Right lobe of liver (tissue), 6 donors: Measurements from ENCODE around the gene GAREM1. TPM values are rescaled to one million over a fixed set of nuclear protein-coding genes. Genes with fewer than 3 reads are reported as not detected.

Source experiments
- ATAC-seq, 4 donors: fragments of 200-7000 bp; cut with Tn5 transposase; one replicate each; pipeline ENCODE4 v1.9.1; 2020; ENCODE audit warnings: mild to moderate bottlenecking in 4 of 4, moderate library complexity in 4 of 4
- DNase-seq, 3 donors: peaks; one replicate each; pipeline ENCODE4 v3.0.0-alpha.2; 2020
- H3K27ac ChIP-seq, 3 donors: fragments of 200-600 bp; one replicate each; pipeline ENCODE4 v1.8.0; 2022
- H3K27me3 ChIP-seq, 2 donors: fragments of 200-600 bp; one replicate each; pipeline ENCODE4 v1.8.0; 2022
- H3K36me3 ChIP-seq, 4 donors: fragments of 200-600 bp; sonication (generic) in 1 of 4; one replicate each; pipeline versions ENCODE4 v1.5.1 to v1.8.0; 2017 to 2022; ENCODE audit warnings: control low read depth in 1 of 4
- H3K4me1 ChIP-seq, 4 donors: fragments of 200-600 bp; sonication (generic) in 1 of 4; one replicate each; pipeline versions ENCODE4 v1.5.1 to v1.8.0; 2017 to 2022; ENCODE audit warnings: control low read depth in 1 of 4
- H3K4me3 ChIP-seq, 3 donors: fragments of 200-600 bp; one replicate each; pipeline ENCODE4 v1.8.0; 2022
- H3K9me3 ChIP-seq, 4 donors: fragments of 200-600 bp; sonication (generic) in 1 of 4; one replicate each; pipeline versions ENCODE4 v1.5.1 to v1.8.0; 2017 to 2022; ENCODE audit warnings: control low read depth in 1 of 4
- POLR2A ChIP-seq: fragments of 450-650 bp; IDR thresholded peaks from one replicate; pipeline ENCODE4 v1.6.1; 2017; ENCODE audit warnings: antibody characterized with exemption, mild to moderate bottlenecking
- whole genome bisulfite sequencing: methylation state at CpG from one replicate; pipeline ENCODE4 v1.1.6; 2018; ENCODE audit warnings: low coverage, low lambda C conversion rate; ENCODE audit not compliant: insufficient coverage; ENCODE audit errors: missing lambda C conversion rate; 5-methylcytosine and 5-hydroxymethylcytosine counted together
- intact Hi-C, 2 donors: fragments of 100-400 bp; cut with DNase I; formaldehyde crosslinking; loops; one replicate each; pipeline versions ENCODE4 v1.11.2 to v1.14.1; 2022
- total RNA-seq, 6 experiments: library from RNA; depleted of rRNA in 2 of 6; stranded (reverse); fragments of >200 nt in 2 of 6; fragmentation: NEBNext Ultra II Directional in 3 of 6; extraction: Animal tissue kit (Norgen Biotek cat#: 25700) in 3 of 6; gene quantifications; one replicate each; pipeline versions ENCODE4 v1.1.0 to v1.2.4, GENCODE V29; 2016 to 2023
- TF ChIP-seq, protein P1 (sequence below), 4 donors: fragments of 200-600 bp in 3 of 4; fragments of 450-650 bp in 1 of 4; IDR thresholded peaks; one replicate each; pipeline versions ENCODE4 v1.5.1 to v1.8.0; 2016 to 2022; ENCODE audit warnings: antibody characterized with exemption in 4 of 4, mild to moderate bottlenecking in 2 of 4
- donor health status: DM: no; HTN: yes; CAD: no.
- donor health status: DM: no; HTN: no; CAD: no.
- donor health status: DM: no; HTN: no; CAD: no.
- donor health status: DM: no; HTN: yes; CAD: no.
- donor health status: DM: no; HTN: yes; CAD: no.

The GAREM1 gene
- total RNA-seq, 6 experiments from 2014 or later = 5.5 to 11.3 (median 6.6) TPM

DNA sequence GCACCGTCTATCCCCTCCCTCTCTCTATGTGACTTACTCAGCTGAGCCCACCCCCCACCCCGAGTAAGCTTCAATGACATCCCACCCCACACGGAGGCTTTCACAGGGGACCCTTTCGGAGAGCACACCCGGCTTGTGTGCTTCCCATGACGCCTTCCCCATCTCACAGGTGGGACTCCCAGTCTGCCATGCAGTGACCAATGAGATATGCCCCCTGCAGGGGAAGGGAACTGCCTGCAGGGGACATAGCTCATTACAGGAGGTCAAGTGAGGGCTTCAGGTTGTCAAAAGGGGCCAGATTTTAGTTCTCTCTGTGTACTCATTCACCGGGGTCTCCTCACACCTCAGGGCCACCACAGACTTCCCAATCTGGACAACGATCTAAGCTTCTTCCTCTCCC, 112.6 kb downstream of the GAREM1 start:
- H3K9me3 ChIP-seq = no peaks in the 10 kb centered on the region
- peaks cover 0 to 11% (median 0%) of the 10 kb centered on the region in 4 donors for H3K4me1 ChIP-seq
- H3K36me3 ChIP-seq = no peaks in the 10 kb centered on the region
- no peak for TF ChIP-seq POLR2A
- TF ChIP-seq, protein P1, sequence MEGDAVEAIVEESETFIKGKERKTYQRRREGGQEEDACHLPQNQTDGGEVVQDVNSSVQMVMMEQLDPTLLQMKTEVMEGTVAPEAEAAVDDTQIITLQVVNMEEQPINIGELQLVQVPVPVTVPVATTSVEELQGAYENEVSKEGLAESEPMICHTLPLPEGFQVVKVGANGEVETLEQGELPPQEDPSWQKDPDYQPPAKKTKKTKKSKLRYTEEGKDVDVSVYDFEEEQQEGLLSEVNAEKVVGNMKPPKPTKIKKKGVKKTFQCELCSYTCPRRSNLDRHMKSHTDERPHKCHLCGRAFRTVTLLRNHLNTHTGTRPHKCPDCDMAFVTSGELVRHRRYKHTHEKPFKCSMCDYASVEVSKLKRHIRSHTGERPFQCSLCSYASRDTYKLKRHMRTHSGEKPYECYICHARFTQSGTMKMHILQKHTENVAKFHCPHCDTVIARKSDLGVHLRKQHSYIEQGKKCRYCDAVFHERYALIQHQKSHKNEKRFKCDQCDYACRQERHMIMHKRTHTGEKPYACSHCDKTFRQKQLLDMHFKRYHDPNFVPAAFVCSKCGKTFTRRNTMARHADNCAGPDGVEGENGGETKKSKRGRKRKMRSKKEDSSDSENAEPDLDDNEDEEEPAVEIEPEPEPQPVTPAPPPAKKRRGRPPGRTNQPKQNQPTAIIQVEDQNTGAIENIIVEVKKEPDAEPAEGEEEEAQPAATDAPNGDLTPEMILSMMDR (IDR thresholded peaks at IDR 0.05) = no peak
- WGBS = 52% methylated on average over 4 of the region's 8 CpGs
- H3K4me3 ChIP-seq = no peak overlapping the region
- intact Hi-C loops = no loop called here
- H3K27me3 ChIP-seq = no peaks in the 10 kb centered on the region
- ATAC-seq (peak in 3 of 4 donors; percentile 9 to 37 (median 13)), DNase-seq (no peak)
- H3K27ac ChIP-seq = peak overlapping the region in 2 of 3 donors; percentile 17 to 46

GRCh38 chr18:32355896-32356295, 114.8 kb downstream of the GAREM1 start:
- H3K4me1 ChIP-seq = peaks cover 0 to 7% (median 0%) of the 10 kb centered on the region in 4 donors
- TF ChIP-seq, protein P1 (IDR thresholded peaks at IDR 0.05) = no peak
- no peak for TF ChIP-seq POLR2A
- H3K36me3 ChIP-seq = no peaks in the 10 kb centered on the region
- H3K9me3 ChIP-seq = no peaks in the 10 kb centered on the region
- H3K4me3 ChIP-seq = no peak overlapping the region
- no peak for DNase-seq
- no peak for ATAC-seq
- H3K27me3 ChIP-seq = no peaks in the 10 kb centered on the region
- intact Hi-C loops = no loop called here
- 22% methylated on average over 1 of the region's 1 CpG for WGBS
- no peak overlapping the region for H3K27ac ChIP-seq

- intact Hi-C loops = no loop called here
- Histone ChIP-seq H3K9me3 (no peaks in the 10 kb centered on the region), H3K4me1 (peaks cover 0 to 7% (median 0%) of the 10 kb centered on the region in 4 donors), H3K27me3 (no peaks in the 10 kb centered on the region), H3K4me3 (no peak overlapping the region), H3K27ac (no peak overlapping the region), H3K36me3 (no peaks in the 10 kb centered on the region)
- TF ChIP-seq, protein P1 (IDR thresholded peaks at IDR 0.05) = no peak
- DNase-seq = no peak
- 91% methylated on average over 5 of the region's 5 CpGs for WGBS
- no peak for ATAC-seq
Measured at GRCh38 chr18:32354518-32354917, 116.2 kb downstream of the GAREM1 start.

DNA sequence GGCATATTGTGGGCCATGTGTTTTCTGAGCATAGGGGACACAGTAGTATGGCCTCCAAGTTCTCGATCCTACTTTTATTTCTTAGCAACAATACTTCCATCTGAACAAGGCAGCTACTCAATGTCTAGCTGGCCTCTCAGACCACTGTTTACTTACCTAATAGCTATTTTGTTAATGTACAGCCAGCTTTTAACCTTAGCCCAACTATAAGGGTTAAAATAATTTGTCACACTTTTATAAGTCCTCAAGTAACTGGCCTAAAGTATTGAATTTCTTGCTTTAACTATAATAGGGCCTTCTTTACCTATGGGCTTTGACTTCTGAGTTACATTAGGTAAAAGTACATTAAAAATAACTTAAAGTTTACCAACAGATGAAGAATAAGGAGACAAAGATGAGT, 117.4 kb downstream of the GAREM1 start:
- Histone ChIP-seq H3K4me1 (no peaks in the 10 kb centered on the region), H3K27me3 (no peaks in the 10 kb centered on the region), H3K9me3 (no peaks in the 10 kb centered on the region), H3K36me3 (no peaks in the 10 kb centered on the region), H3K27ac (no peak overlapping the region), H3K4me3 (no peak overlapping the region)
- WGBS = 87% methylated on average over 1 of the region's 1 CpG
- DNase-seq = no peak
- intact Hi-C loops = no loop called here
- no peak for ATAC-seq
- TF ChIP-seq, protein P1 (IDR thresholded peaks at IDR 0.05) = no peak
- no peak for TF ChIP-seq POLR2A

DNA sequence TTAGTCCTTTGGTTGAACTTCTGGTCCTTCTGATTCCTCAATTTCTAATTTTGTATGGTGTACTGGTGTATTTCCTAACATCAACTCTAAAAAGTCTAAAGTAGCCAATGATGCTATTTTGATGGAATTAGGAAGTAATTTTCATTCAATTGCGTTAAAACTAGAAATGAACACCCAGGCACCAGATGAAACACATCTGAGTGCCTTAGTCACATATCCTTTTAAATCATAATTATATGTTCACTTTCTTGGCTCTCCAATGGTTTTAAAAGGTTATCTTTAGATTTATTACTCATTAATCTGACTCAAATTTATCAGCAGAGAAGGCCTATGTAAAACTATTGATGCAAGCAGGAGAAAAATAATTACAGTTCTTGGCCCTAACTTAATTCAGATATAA, 119.7 kb downstream of the GAREM1 start:
- no peak overlapping the region for H3K27ac ChIP-seq
- no peak overlapping the region for H3K4me3 ChIP-seq
- DNase-seq (no peak), ATAC-seq (no peak)
- 88% methylated on average over 1 of the region's 1 CpG for WGBS
- no peaks in the 10 kb centered on the region for H3K36me3 ChIP-seq
- H3K9me3 ChIP-seq = no peaks in the 10 kb centered on the region
- no peaks in the 10 kb centered on the region for H3K4me1 ChIP-seq
- intact Hi-C loops = no loop called here
- no peaks in the 10 kb centered on the region for H3K27me3 ChIP-seq
- TF ChIP-seq, protein P1 (IDR thresholded peaks at IDR 0.05) = no peak
- no peak for TF ChIP-seq POLR2A
